ENCODE measurements around the gene TBX21. TPM values are rescaled to one million over a fixed set of nuclear protein-coding genes. Genes with fewer than 3 reads are reported as not detected.

TBX21 gene
- total and polyA plus RNA-seq, 9 of the 15 experiments (the other 6 are each of a cell fraction or from before 2014, with no cell fraction given): 0.07 TPM; not detected in 8

DNA sequence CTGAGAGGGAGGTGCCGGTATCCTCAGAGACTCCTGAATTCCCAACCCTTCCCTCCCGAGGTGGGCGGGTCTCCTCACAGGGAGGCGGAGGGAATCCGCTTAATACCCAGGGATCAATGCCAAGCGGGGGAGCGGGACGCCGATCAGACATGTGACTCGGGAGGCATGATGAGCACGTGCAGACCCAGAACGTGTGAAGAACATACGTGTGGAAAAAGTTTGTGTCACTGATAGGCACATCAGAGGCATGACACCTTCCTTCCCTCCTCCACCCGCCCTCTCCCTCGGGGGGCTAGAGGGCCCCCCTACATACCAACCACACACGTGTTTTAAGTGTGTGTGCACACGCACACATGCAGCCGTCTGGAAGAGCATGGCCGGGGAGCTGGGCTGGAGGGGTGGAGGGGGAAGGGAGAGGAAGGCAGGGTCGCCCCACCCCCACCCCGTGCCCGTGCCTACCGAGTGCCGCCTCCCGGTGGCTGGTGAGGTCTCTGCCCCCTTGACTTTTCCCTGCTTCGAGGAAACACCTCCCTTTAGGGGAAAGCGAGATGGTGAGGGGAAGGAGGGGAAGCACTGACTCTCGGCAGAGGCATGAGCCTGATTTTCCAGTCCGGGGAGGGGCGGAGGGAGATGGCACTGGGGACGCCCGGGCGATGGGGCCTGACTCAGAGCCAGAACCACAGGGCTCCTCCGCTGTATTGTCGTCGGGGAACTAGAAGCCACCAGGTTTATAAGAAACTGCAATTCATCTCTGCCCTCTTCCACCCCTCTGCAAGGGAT, 12.1 kb upstream of the TBX21 start:
- Histone ChIP-seq H3K79me2 (ENCODE audit: control insufficient read depth, insufficient read depth, low read length) (no peaks in the 10 kb centered on the region), H3K9me1 (ENCODE audit: control insufficient read depth, insufficient read depth, low read length) (no peaks in the 10 kb centered on the region), H3K36me3 (ENCODE audit: control insufficient read depth, insufficient read depth, low read length) (no peaks in the 10 kb centered on the region), H3K9ac (ENCODE audit: insufficient read depth in 1 of 2, low read depth in 2 of 2, low read length in 2 of 2) (0 out of 4 replicates have a peak overlapping the region, but pooled peaks of 1 of the 2 experiments have one; percentile 27), H3K4me3 (no peak overlapping the region), H3K9me3 (replicated peaks; ENCODE audit: control insufficient read depth, insufficient read depth, low read depth, low read length) (no peaks in the 10 kb centered on the region), H4K20me1 (replicated peaks; ENCODE audit: control insufficient read depth, insufficient read depth, low read length) (peaks cover 3% of the 10 kb centered on the region), H3K27me3 (ENCODE audit: control insufficient read depth in 2 of 2, insufficient read depth in 2 of 2, low read length in 2 of 2) (peaks cover 20 to 67% of the 10 kb centered on the region in 2 experiments; a peak in 4 of 5 replicates), H2AFZ (ENCODE audit: low read depth, low read length) (no peak overlapping the region), H3K4me1 (replicated peaks in 1 of 2; ENCODE audit: control insufficient read depth in 2 of 2, insufficient read depth in 2 of 2, low read length in 2 of 2) (peaks cover 25 to 40% of the 10 kb centered on the region in 2 experiments), H3K4me2 (ENCODE audit: insufficient read depth, low read length) (no peak overlapping the region), H3K27ac (ENCODE audit: extremely low read depth, low read depth, low read length) (no peak overlapping the region)
- CTCF ChIA-PET (ENCODE audit: low intra/inter-chr PET ratio): no interaction called here
- FAIRE-seq (no peak), ATAC-seq (no peak), DNase-seq (ENCODE audit: extremely low read depth in 1 of 4, low spot score in 3 of 4) (no peak)
- no TSS peak for BruUV-seq (replicated peaks)
- intact Hi-C loops (cut with micrococcal nuclease): no loop called here
- in situ Hi-C loops (cut with MboI): no loop called here
- 5% methylated on average over 33 of the region's 36 CpGs for WGBS (ENCODE audit: insufficient coverage, low coverage, missing lambda C conversion rate)
- POLR2A ChIA-PET: interaction anchor here (0.6 kb wide), 1 partner anchor 775 kb away, joined by 3 read pairs; no protein-coding TSS in a partner anchor
- TF ChIP-seq PPARD (CRISPR knock-in tag; IDR thresholded peaks at IDR 0.05): no peak
- TF ChIP-seq ZNF12 (CRISPR knock-in tag; IDR thresholded peaks at IDR 0.05): no peak
- no peak for TF ChIP-seq PTTG1 (tag; IDR thresholded peaks at IDR 0.05; ENCODE audit: low read depth)
- no peak for TF ChIP-seq PHF20 (IDR thresholded peaks at IDR 0.05; ENCODE audit: partially characterized antibody)
- no peak for TF ChIP-seq NFIX (CRISPR knock-in tag; IDR thresholded peaks at IDR 0.05; ENCODE audit: low read depth)
- no peak for TF ChIP-seq CHCHD3 (CRISPR knock-in tag; IDR thresholded peaks at IDR 0.05)
- TF ChIP-seq SNRNP70 (optimal IDR thresholded peaks at IDR 0.05; ENCODE audit: low read depth, low read length): no peak
- TF ChIP-seq KAT8 (IDR thresholded peaks at IDR 0.05; ENCODE audit: low read depth): no peak
- no peak for TF ChIP-seq NFXL1 (CRISPR knock-in tag; IDR thresholded peaks at IDR 0.05)
- TF ChIP-seq, protein P1, sequence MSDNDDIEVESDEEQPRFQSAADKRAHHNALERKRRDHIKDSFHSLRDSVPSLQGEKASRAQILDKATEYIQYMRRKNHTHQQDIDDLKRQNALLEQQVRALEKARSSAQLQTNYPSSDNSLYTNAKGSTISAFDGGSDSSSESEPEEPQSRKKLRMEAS (CRISPR knock-in tag; IDR thresholded peaks at IDR 0.05): peak; percentile 77
- no peak for TF ChIP-seq FIP1L1 (IDR thresholded peaks at IDR 0.05; ENCODE audit: low read depth, low read length, poor library complexity, severe bottlenecking)
- no peak for TF ChIP-seq BDP1 (IDR thresholded peaks at IDR 0.05; ENCODE audit: insufficient read depth, insufficient read length)
- no peak for TF ChIP-seq ZNF212 (CRISPR knock-in tag; IDR thresholded peaks at IDR 0.05)
- peak; percentile 67; the same call in 1 of the 2 replicates for TF ChIP-seq BHLHE40 (IDR thresholded peaks at IDR 0.05; ENCODE audit: low read length)
- peak in 1 of 2 experiments; percentile 53; a peak in 1 of 3 replicates for TF ChIP-seq CBX3 (IDR thresholded peaks at IDR 0.05; ENCODE audit: borderline replicate concordance in 1 of 2, low read length in 2 of 2)
- no peak for TF ChIP-seq RBM15 (IDR thresholded peaks at IDR 0.05; ENCODE audit: insufficient read depth, low read length)
- TF ChIP-seq EP400 (IDR thresholded peaks at IDR 0.05): no peak
- no peak for TF ChIP-seq POLR2B (IDR thresholded peaks at IDR 0.05; ENCODE audit: low read depth, partially characterized antibody)
- no peak for TF ChIP-seq HNRNPL (IDR thresholded peaks at IDR 0.05; ENCODE audit: low read depth, low read length)
- TF ChIP-seq CBX8 (IDR thresholded peaks at IDR 0.05; ENCODE audit: borderline replicate concordance, extremely low read depth, low read depth, low read length, poor library complexity, severe bottlenecking): no peak
- no peak for TF ChIP-seq ZNF175 (CRISPR knock-in tag; IDR thresholded peaks at IDR 0.05; ENCODE audit: low read depth)
- no peak for TF ChIP-seq RBM34 (IDR thresholded peaks at IDR 0.05; ENCODE audit: borderline replicate concordance, insufficient read depth, low read length)
- no peak for TF ChIP-seq FUS (optimal IDR thresholded peaks at IDR 0.05; ENCODE audit: low read depth, low read length)
- TF ChIP-seq MED1 (CRISPR knock-in tag; IDR thresholded peaks at IDR 0.05; ENCODE audit: borderline replicate concordance): no peak

Measured in K562 (cell line).